Measurements from ENCODE around the gene EPS8L3. TPM values are rescaled to one million over a fixed set of nuclear protein-coding genes. Genes with fewer than 3 reads are reported as not detected.

Gene EPS8L3
- total RNA-seq, 1 experiment from 2014 or later = not detected

- intact Hi-C loops (cut with micrococcal nuclease; ENCODE audit: unreplicated experiment) = no loop called here
Observed at GRCh38 chr1:109781806-109782205, 18.1 kb upstream of the EPS8L3 start.

GRCh38 chr1:109780982-109781381 lies 17.3 kb upstream of the EPS8L3 start:
- H3K27ac ChIP-seq (ENCODE audit: low read depth, low read length, poor library complexity, severe bottlenecking) = no peak overlapping the region
- DNase-seq (ENCODE audit: low spot score) = no peak
- ChIA-PET CTCF (no interaction called here), POLR2A (ENCODE audit: low non-redundant PET) (no interaction called here)
- H3K27me3 ChIP-seq (replicated peaks; ENCODE audit: insufficient read depth, low read depth, low read length, poor library complexity) = no peaks in the 10 kb centered on the region
- BruUV-seq (replicated peaks) = no TSS peak
- no peaks in the 10 kb centered on the region for H3K9me3 ChIP-seq (ENCODE audit: low read depth, low read length, poor library complexity, severe bottlenecking)
- no peak for TF ChIP-seq EZH2 (IDR thresholded peaks at IDR 0.05; ENCODE audit: borderline replicate concordance, low read depth, low read length, poor library complexity, severe bottlenecking)
- no peak for TF ChIP-seq CTCF (conservative IDR thresholded peaks at IDR 0.05; ENCODE audit: low read depth, low read length)
- H3K36me3 ChIP-seq (ENCODE audit: insufficient read depth, low read length, poor library complexity, severe bottlenecking) = no peaks in the 10 kb centered on the region
- H3K4me1 ChIP-seq (ENCODE audit: insufficient read depth, low read length, poor library complexity, severe bottlenecking) = no peaks in the 10 kb centered on the region
- intact Hi-C loops (cut with micrococcal nuclease; ENCODE audit: unreplicated experiment) = no loop called here
- H3K4me3 ChIP-seq (ENCODE audit: low read depth, low read length, poor library complexity, severe bottlenecking) = no peak overlapping the region

More at GRCh38 chr1:109781806-109782205, 18.1 kb upstream of the EPS8L3 start:
- Histone ChIP-seq H3K27me3 (replicated peaks; ENCODE audit: insufficient read depth, low read depth, low read length, poor library complexity) (no peaks in the 10 kb centered on the region), H3K4me1 (ENCODE audit: insufficient read depth, low read length, poor library complexity, severe bottlenecking) (no peaks in the 10 kb centered on the region), H3K27ac (ENCODE audit: low read depth, low read length, poor library complexity, severe bottlenecking) (no peak overlapping the region), H3K9me3 (ENCODE audit: low read depth, low read length, poor library complexity, severe bottlenecking) (no peaks in the 10 kb centered on the region), H3K4me3 (ENCODE audit: low read depth, low read length, poor library complexity, severe bottlenecking) (no peak overlapping the region), H3K36me3 (ENCODE audit: insufficient read depth, low read length, poor library complexity, severe bottlenecking) (no peaks in the 10 kb centered on the region)
- no peak for DNase-seq (ENCODE audit: low spot score)
- POLR2A ChIA-PET (ENCODE audit: low non-redundant PET) = no interaction called here
- TF ChIP-seq CTCF (conservative IDR thresholded peaks at IDR 0.05; ENCODE audit: low read depth, low read length) (no peak), EZH2 (IDR thresholded peaks at IDR 0.05; ENCODE audit: borderline replicate concordance, low read depth, low read length, poor library complexity, severe bottlenecking) (no peak)
- CTCF ChIA-PET = no interaction called here
- no TSS peak for BruUV-seq (replicated peaks)

GRCh38 chr1:109777980-109778625 lies 14.4 kb upstream of the EPS8L3 start:
- Histone ChIP-seq H3K9me3 (ENCODE audit: low read depth, low read length, poor library complexity, severe bottlenecking) (no peaks in the 10 kb centered on the region), H3K4me3 (ENCODE audit: low read depth, low read length, poor library complexity, severe bottlenecking) (no peak overlapping the region), H3K4me1 (ENCODE audit: insufficient read depth, low read length, poor library complexity, severe bottlenecking) (no peaks in the 10 kb centered on the region), H3K36me3 (ENCODE audit: insufficient read depth, low read length, poor library complexity, severe bottlenecking) (no peaks in the 10 kb centered on the region), H3K27ac (ENCODE audit: low read depth, low read length, poor library complexity, severe bottlenecking) (no peak overlapping the region), H3K27me3 (replicated peaks; ENCODE audit: insufficient read depth, low read depth, low read length, poor library complexity) (no peaks in the 10 kb centered on the region)
- no peak for DNase-seq (ENCODE audit: low spot score)
- intact Hi-C loops (cut with micrococcal nuclease; ENCODE audit: unreplicated experiment) = loop anchor here (10.0 kb wide), 2 partner anchors 237 to 337 kb away; partner anchors contain the start of gene UBL4B
- POLR2A ChIA-PET (ENCODE audit: low non-redundant PET) = no interaction called here
- no peak for TF ChIP-seq EZH2 (IDR thresholded peaks at IDR 0.05; ENCODE audit: borderline replicate concordance, low read depth, low read length, poor library complexity, severe bottlenecking)
- TF ChIP-seq CTCF (conservative IDR thresholded peaks at IDR 0.05; ENCODE audit: low read depth, low read length) = no peak
- no TSS peak for BruUV-seq (replicated peaks)
- CTCF ChIA-PET = interaction anchor here (4.5 kb wide), 1 partner anchor 205 kb away, joined by 95 read pairs; the partner anchor contains the start of gene AHCYL1

All from A673 (cell line).